ENCODE results near the gene IQCM.

Gene IQCM

GRCh38 chr4:149838036-149838435 lies 22.4 kb upstream of the IQCM start (continued):
- TF ChIP-seq, protein P1, sequence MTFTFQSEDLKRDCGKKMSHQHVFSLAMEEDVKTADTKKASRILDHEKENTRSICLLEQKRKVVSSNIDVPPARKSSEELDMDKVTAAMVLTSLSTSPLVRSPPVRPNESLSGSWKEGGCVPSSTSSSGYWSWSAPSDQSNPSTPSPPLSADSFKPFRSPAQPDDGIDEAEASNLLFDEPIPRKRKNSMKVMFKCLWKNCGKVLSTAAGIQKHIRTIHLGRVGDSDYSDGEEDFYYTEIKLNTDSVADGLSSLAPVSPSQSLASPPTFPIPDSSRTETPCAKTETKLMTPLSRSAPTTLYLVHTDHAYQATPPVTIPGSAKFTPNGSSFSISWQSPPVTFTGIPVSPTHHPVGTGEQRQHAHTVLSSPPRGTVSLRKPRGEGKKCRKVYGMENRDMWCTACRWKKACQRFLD (tag by site-specific recombination; IDR thresholded peaks at IDR 0.05), result no peak
- no peak for TF ChIP-seq ZNF561 (tag by site-specific recombination; IDR thresholded peaks at IDR 0.05; ENCODE audit: borderline replicate concordance)
- TF ChIP-seq ZNF266 (tag by site-specific recombination; IDR thresholded peaks at IDR 0.05; ENCODE audit: low read depth), result no peak
- no peak for TF ChIP-seq ZNF302 (tag by site-specific recombination; IDR thresholded peaks at IDR 0.05; ENCODE audit: low read depth)

- TF ChIP-seq ZNF768 (tag by site-specific recombination; IDR thresholded peaks at IDR 0.05) (no peak), EGR2 (tag by site-specific recombination; IDR thresholded peaks at IDR 0.05; ENCODE audit: low read depth) (no peak), KLF8 (tag by site-specific recombination; IDR thresholded peaks at IDR 0.05) (no peak), GFI1B (tag by site-specific recombination; IDR thresholded peaks at IDR 0.05) (no peak), ZNF426 (tag by site-specific recombination; IDR thresholded peaks at IDR 0.05) (no peak)
- TF ChIP-seq, protein P2, sequence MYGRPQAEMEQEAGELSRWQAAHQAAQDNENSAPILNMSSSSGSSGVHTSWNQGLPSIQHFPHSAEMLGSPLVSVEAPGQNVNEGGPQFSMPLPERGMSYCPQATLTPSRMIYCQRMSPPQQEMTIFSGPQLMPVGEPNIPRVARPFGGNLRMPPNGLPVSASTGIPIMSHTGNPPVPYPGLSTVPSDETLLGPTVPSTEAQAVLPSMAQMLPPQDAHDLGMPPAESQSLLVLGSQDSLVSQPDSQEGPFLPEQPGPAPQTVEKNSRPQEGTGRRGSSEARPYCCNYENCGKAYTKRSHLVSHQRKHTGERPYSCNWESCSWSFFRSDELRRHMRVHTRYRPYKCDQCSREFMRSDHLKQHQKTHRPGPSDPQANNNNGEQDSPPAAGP (tag by site-specific recombination; IDR thresholded peaks at IDR 0.05), result no peak
- Histone ChIP-seq H3K4me1 (ENCODE audit: control insufficient read depth, insufficient read depth, low read length) (no peaks in the 10 kb centered on the region), H3K9me3 (ENCODE audit: control insufficient read depth, insufficient read depth, low read depth, low read length) (no peaks in the 10 kb centered on the region), H3K4me3 (ENCODE audit: low read depth, low read length) (no peak overlapping the region), H3K27ac (ENCODE audit: extremely low read depth, low read depth, low read length) (no peak overlapping the region), H3K36me3 (ENCODE audit: control insufficient read depth in 2 of 2, insufficient read depth in 1 of 2, low read length in 2 of 2) (no peaks in the 10 kb centered on the region)
- POLR2A ChIA-PET, result no interaction called here
- CTCF ChIA-PET, result no interaction called here
Measured at GRCh38 chr4:149836546-149836945, 20.9 kb upstream of the IQCM start.

DNA sequence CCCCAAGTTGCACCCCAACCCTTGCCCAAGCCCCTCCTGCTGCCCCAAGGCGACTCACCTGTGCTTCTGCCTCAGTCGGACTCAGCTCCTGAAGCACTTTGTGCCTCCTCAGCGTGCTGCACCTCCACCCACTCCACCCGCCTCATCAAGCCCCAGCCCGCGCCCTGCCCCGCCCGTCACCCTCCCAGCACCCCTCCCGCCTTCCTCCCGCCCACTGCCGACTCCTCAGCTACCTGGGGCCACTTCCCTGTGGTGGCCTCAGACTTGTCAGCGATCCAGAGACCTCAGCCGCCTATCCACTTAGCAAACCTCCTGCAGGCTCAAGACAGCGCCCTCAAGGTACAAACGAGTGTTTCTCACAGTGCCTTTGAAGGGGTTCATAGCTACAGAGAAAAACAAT lies 19.6 kb upstream of the IQCM start:
- no peaks in the 10 kb centered on the region for H3K36me3 ChIP-seq (ENCODE audit: control insufficient read depth in 2 of 2, insufficient read depth in 1 of 2, low read length in 2 of 2)
- H3K4me3 ChIP-seq (ENCODE audit: low read depth, low read length), result no peak overlapping the region
- ChIA-PET POLR2A (no interaction called here), CTCF (no interaction called here)
- no peak overlapping the region for H3K27ac ChIP-seq (ENCODE audit: extremely low read depth, low read depth, low read length)
- H3K9me3 ChIP-seq (ENCODE audit: control insufficient read depth, insufficient read depth, low read depth, low read length), result no peaks in the 10 kb centered on the region
- TF ChIP-seq ZNF555 (tag by site-specific recombination; conservative IDR thresholded peaks at IDR 0.05) (no peak), ZNF121 (tag by site-specific recombination; IDR thresholded peaks at IDR 0.05) (no peak), KLF1 (tag by site-specific recombination; IDR thresholded peaks at IDR 0.05) (peak; percentile 94), ZNF544 (tag by site-specific recombination; IDR thresholded peaks at IDR 0.05) (no peak), GLI4 (tag by site-specific recombination; IDR thresholded peaks at IDR 0.05) (no peak), EGR2 (tag by site-specific recombination; IDR thresholded peaks at IDR 0.05; ENCODE audit: low read depth) (peak; percentile 16; the same call in 1 of the 2 replicates)
- H3K4me1 ChIP-seq (ENCODE audit: control insufficient read depth, insufficient read depth, low read length), result no peaks in the 10 kb centered on the region

- H3K9me3 ChIP-seq (ENCODE audit: control insufficient read depth, insufficient read depth, low read depth, low read length), result no peaks in the 10 kb centered on the region
- CTCF ChIA-PET, result interaction anchor here (0.6 kb wide), 1 partner anchor 609 kb away, joined by 3 read pairs; no protein-coding TSS in a partner anchor
- H3K4me1 ChIP-seq (ENCODE audit: control insufficient read depth, insufficient read depth, low read length), result no peaks in the 10 kb centered on the region
- no peaks in the 10 kb centered on the region for H3K36me3 ChIP-seq (ENCODE audit: control insufficient read depth in 2 of 2, insufficient read depth in 1 of 2, low read length in 2 of 2)
- POLR2A ChIA-PET, result no interaction called here
- H3K4me3 ChIP-seq (ENCODE audit: low read depth, low read length), result no peak overlapping the region
- no peak overlapping the region for H3K27ac ChIP-seq (ENCODE audit: extremely low read depth, low read depth, low read length)
- TF ChIP-seq ZNF670 (tag by site-specific recombination; IDR thresholded peaks at IDR 0.05; ENCODE audit: low read depth) (no peak), ZNF2 (tag by site-specific recombination; IDR thresholded peaks at IDR 0.05) (no peak), ZNF112 (tag by site-specific recombination; IDR thresholded peaks at IDR 0.05) (no peak), ZNF266 (tag by site-specific recombination; IDR thresholded peaks at IDR 0.05; ENCODE audit: low read depth) (no peak), ZNF146 (tag by site-specific recombination; IDR thresholded peaks at IDR 0.05) (no peak), TCF7L2 (IDR thresholded peaks at IDR 0.05; ENCODE audit: borderline replicate concordance, low read depth, low read length) (no peak), ZNF175 (tag by site-specific recombination; IDR thresholded peaks at IDR 0.05) (no peak), ZNF121 (tag by site-specific recombination; IDR thresholded peaks at IDR 0.05) (no peak), ZNF585B (tag by site-specific recombination; IDR thresholded peaks at IDR 0.05) (no peak), ZNF404 (tag by site-specific recombination; IDR thresholded peaks at IDR 0.05) (no peak), ZNF521 (tag by site-specific recombination; IDR thresholded peaks at IDR 0.05) (no peak), WT1 (tag by site-specific recombination; IDR thresholded peaks at IDR 0.05) (no peak), ZNF223 (tag by site-specific recombination; IDR thresholded peaks at IDR 0.05) (no peak), ZNF423 (tag by site-specific recombination; IDR thresholded peaks at IDR 0.05) (no peak), ZNF692 (tag by site-specific recombination; IDR thresholded peaks at IDR 0.05) (no peak), GLI2 (tag by site-specific recombination; IDR thresholded peaks at IDR 0.05; ENCODE audit: borderline replicate concordance, low read depth) (no peak), KLF16 (tag by site-specific recombination; IDR thresholded peaks at IDR 0.05) (no peak)
Measured at GRCh38 chr4:149831656-149832208, 16.1 kb upstream of the IQCM start.
